NCI-H1417 (cell line): Measurements from ENCODE around the gene FAM20C.
A peak's percentile ranks its signal among the peaks of the same experiment; 100 is the strongest.

Source experiments
- DNase-seq, 3 experiments: peaks; one replicate each; lab custom pipeline; 2025; lab: John Stamatoyannopoulos, UW

The FAM20C gene

GRCh38 chr7:159370-160270 is 32.8 kb upstream of the FAM20C start:
- DNase-seq = no peak

GRCh38 chr7:160958-161725 is 31.2 kb upstream of the FAM20C start:
- DNase-seq = no peak

- DNase-seq = peak in 1 of 3 experiments; percentile 19
These were observed 29.6 kb upstream of the FAM20C start for GRCh38 chr7:162632-163297.

- DNase-seq = no peak
These were observed 29.1 kb upstream of the FAM20C start for GRCh38 chr7:163298-163695.

- DNase-seq = no peak
These were observed 28.1 kb upstream of the FAM20C start for GRCh38 chr7:163971-164881.

GRCh38 chr7:164882-165660 is 27.3 kb upstream of the FAM20C start:
- DNase-seq = no peak

GRCh38 chr7:165661-166337 is 26.6 kb upstream of the FAM20C start:
- peak in 1 of 3 experiments; percentile 10 for DNase-seq

GRCh38 chr7:166338-167060 is 25.9 kb upstream of the FAM20C start:
- peak in 1 of 3 experiments; percentile 15 for DNase-seq

- DNase-seq = no peak
These were observed 25.1 kb upstream of the FAM20C start for GRCh38 chr7:167090-167855.

- no peak for DNase-seq
These were observed 24.2 kb upstream of the FAM20C start for GRCh38 chr7:167976-168791.

- DNase-seq = no peak
These were observed 22.8 kb upstream of the FAM20C start for GRCh38 chr7:169276-170172.

- DNase-seq = no peak
These were observed 21.6 kb upstream of the FAM20C start for GRCh38 chr7:170551-171363.

- peak in 1 of 3 experiments; percentile 18 for DNase-seq
These were observed 20.9 kb upstream of the FAM20C start for GRCh38 chr7:171364-171904.

- DNase-seq = no peak
These were observed 20.4 kb upstream of the FAM20C start for GRCh38 chr7:171912-172515.
